ENCODE measurements around the gene TMEM81.

TMEM81 gene
- long read RNA-seq, partial matches to known transcripts: 0 of 1 reads
- long read RNA-seq, other reads (novel, unspliced or antisense): 0 of 1 reads

GRCh38 chr1:205084360-205084759, at the start of gene TMEM81:
TMEM81 (minus strand) TSS chr1:205084460; CDS start chr1:205084320, 140 bp downstream.
- no peaks in the 10 kb centered on the region for H3K27me3 ChIP-seq (ENCODE audit: insufficient read depth, poor library complexity, severe bottlenecking)
- no peak for DNase-seq (ENCODE audit: low read depth in 1 of 2, low spot score in 1 of 2)
- no peak within 1 kb of the TSS for H3K4me3 ChIP-seq (replicated peaks; ENCODE audit: insufficient read depth, low read length)
- no peak within 1 kb of the TSS for H3K27ac ChIP-seq (replicated peaks)
- TF ChIP-seq REST (IDR thresholded peaks at IDR 0.05; ENCODE audit: insufficient replicate concordance, low read depth): no peak
- TF ChIP-seq POLR2AphosphoS5 (IDR thresholded peaks at IDR 0.05; ENCODE audit: low read depth): no peak
- no peak for TF ChIP-seq SPI1 (IDR thresholded peaks at IDR 0.05; ENCODE audit: borderline replicate concordance, low read depth)

GRCh38 chr1:205133287-205133686, 49.0 kb upstream of the TMEM81 start:
- Histone ChIP-seq H3K4me3 (replicated peaks; ENCODE audit: insufficient read depth, low read length) (no peak overlapping the region), H3K27me3 (ENCODE audit: insufficient read depth, poor library complexity, severe bottlenecking) (no peaks in the 10 kb centered on the region), H3K27ac (replicated peaks) (no peak overlapping the region)
- TF ChIP-seq POLR2AphosphoS5 (IDR thresholded peaks at IDR 0.05; ENCODE audit: low read depth) (no peak), GABPA (IDR thresholded peaks at IDR 0.05; ENCODE audit: low read depth) (no peak), SPI1 (IDR thresholded peaks at IDR 0.05; ENCODE audit: borderline replicate concordance, low read depth) (no peak), CTCF (IDR thresholded peaks at IDR 0.05; ENCODE audit: insufficient read depth, low read length) (no peak), REST (IDR thresholded peaks at IDR 0.05; ENCODE audit: insufficient replicate concordance, low read depth) (no peak)
- no peak for DNase-seq (ENCODE audit: low read depth in 1 of 2, low spot score in 1 of 2)

- H3K4me3 ChIP-seq (replicated peaks; ENCODE audit: insufficient read depth, low read length): no peak overlapping the region
- DNase-seq (ENCODE audit: low read depth in 1 of 2, low spot score in 1 of 2): no peak
- H3K27ac ChIP-seq (replicated peaks): no peak overlapping the region
- no peak for TF ChIP-seq CTCF (IDR thresholded peaks at IDR 0.05; ENCODE audit: insufficient read depth, low read length)
- no peak for TF ChIP-seq SPI1 (IDR thresholded peaks at IDR 0.05; ENCODE audit: borderline replicate concordance, low read depth)
- TF ChIP-seq POLR2AphosphoS5 (IDR thresholded peaks at IDR 0.05; ENCODE audit: low read depth): no peak
- TF ChIP-seq REST (IDR thresholded peaks at IDR 0.05; ENCODE audit: insufficient replicate concordance, low read depth): no peak
- TF ChIP-seq GABPA (IDR thresholded peaks at IDR 0.05; ENCODE audit: low read depth): no peak
- H3K27me3 ChIP-seq (ENCODE audit: insufficient read depth, poor library complexity, severe bottlenecking): no peaks in the 10 kb centered on the region
Observed at GRCh38 chr1:205129447-205130029, 45.3 kb upstream of the TMEM81 start.

Measured in HL-60 (cell line).